Subcutaneous abdominal adipose tissue (tissue), 5 donors: ENCODE results near the gene RIN3.

Source experiments
- H3K27ac ChIP-seq: one replicate; pipeline ENCODE4 v1.7.0; 2013; ENCODE audit warnings: low read depth, mild to moderate bottlenecking, inconsistent platforms, low read length, moderate library complexity
- H3K27me3 ChIP-seq, 5 donors: one replicate each; pipeline ENCODE4 v1.7.0; 2013; ENCODE audit warnings: low read length in 5 of 5, inconsistent platforms in 1 of 5; ENCODE audit not compliant: control insufficient read depth in 5 of 5, insufficient read depth in 4 of 5
- H3K36me3 ChIP-seq, 5 donors: one replicate each; pipeline ENCODE4 v1.7.0; 2013; ENCODE audit warnings: low read length in 5 of 5; ENCODE audit not compliant: control insufficient read depth in 5 of 5, insufficient read depth in 5 of 5
- H3K4me1 ChIP-seq, 5 donors: one replicate each; pipeline ENCODE4 v1.7.0; 2013; ENCODE audit warnings: low read length in 5 of 5, mild to moderate bottlenecking in 3 of 5, moderate library complexity in 1 of 5; ENCODE audit not compliant: control insufficient read depth in 5 of 5, insufficient read depth in 5 of 5
- H3K4me3 ChIP-seq, 5 donors: one replicate each; pipeline ENCODE4 v1.7.0; 2013; ENCODE audit warnings: low read length in 5 of 5, low read depth in 1 of 5
- H3K9ac ChIP-seq, 5 donors: one replicate each; pipeline ENCODE4 v1.7.0; 2013; ENCODE audit warnings: low read length in 5 of 5, mild to moderate bottlenecking in 4 of 5, moderate library complexity in 3 of 5
- H3K9me3 ChIP-seq, 5 donors: one replicate each; pipeline ENCODE4 v1.7.0; 2013; ENCODE audit warnings: low read length in 5 of 5; ENCODE audit not compliant: control insufficient read depth in 5 of 5
- donor health status: healthy.
- donor health status: healthy.
- donor health status: healthy.
- donor health status: healthy.
- donor health status: healthy.

The RIN3 gene

GRCh38 chr14:92539419-92539818 is 25.8 kb downstream of the RIN3 start:
- Histone ChIP-seq H3K36me3 (no peaks in the 10 kb centered on the region), H3K9me3 (no peaks in the 10 kb centered on the region), H3K9ac (no peak overlapping the region), H3K27ac (peak overlapping the region; percentile 83), H3K27me3 (no peaks in the 10 kb centered on the region), H3K4me3 (no peak overlapping the region), H3K4me1 (peaks cover 14 to 31% (median 24%) of the 10 kb centered on the region in 5 donors)

- peak overlapping the region in 1 of 5 donors; percentile 34 for H3K4me3 ChIP-seq
- no peaks in the 10 kb centered on the region for H3K36me3 ChIP-seq
- peak overlapping the region; percentile 83 for H3K27ac ChIP-seq
- H3K4me1 ChIP-seq = peaks cover 14 to 27% (median 24%) of the 10 kb centered on the region in 5 donors
- no peaks in the 10 kb centered on the region for H3K9me3 ChIP-seq
- no peaks in the 10 kb centered on the region for H3K27me3 ChIP-seq
- H3K9ac ChIP-seq = peak overlapping the region in 2 of 5 donors; percentile 9 to 56
Observed at GRCh38 chr14:92539875-92540274, 26.3 kb downstream of the RIN3 start.

- H3K27me3 ChIP-seq = no peaks in the 10 kb centered on the region
- peaks cover 14 to 24% (median 24%) of the 10 kb centered on the region in 5 donors for H3K4me1 ChIP-seq
- H3K9ac ChIP-seq = peak overlapping the region in 2 of 5 donors; percentile 6 to 56
- H3K4me3 ChIP-seq = peak overlapping the region in 2 of 5 donors; percentile 4 to 34
- peak overlapping the region; percentile 83 for H3K27ac ChIP-seq
- H3K9me3 ChIP-seq = no peaks in the 10 kb centered on the region
- H3K36me3 ChIP-seq = no peaks in the 10 kb centered on the region
Observed at GRCh38 chr14:92540472-92541048, 27.0 kb downstream of the RIN3 start.

GRCh38 chr14:92542766-92543554 is 29.4 kb downstream of the RIN3 start:
- Histone ChIP-seq H3K9ac (no peak overlapping the region), H3K9me3 (no peaks in the 10 kb centered on the region), H3K36me3 (no peaks in the 10 kb centered on the region), H3K4me3 (no peak overlapping the region), H3K27me3 (no peaks in the 10 kb centered on the region), H3K4me1 (peaks cover 14 to 28% (median 24%) of the 10 kb centered on the region in 5 donors), H3K27ac (no peak overlapping the region)

GRCh38 chr14:92544051-92544720 is 30.6 kb downstream of the RIN3 start:
- Histone ChIP-seq H3K4me3 (no peak overlapping the region), H3K27me3 (no peaks in the 10 kb centered on the region), H3K9me3 (no peaks in the 10 kb centered on the region), H3K4me1 (peaks cover 14 to 27% (median 25%) of the 10 kb centered on the region in 5 donors), H3K9ac (no peak overlapping the region), H3K36me3 (no peaks in the 10 kb centered on the region), H3K27ac (no peak overlapping the region)

- Histone ChIP-seq H3K4me3 (no peak overlapping the region), H3K27ac (no peak overlapping the region), H3K9me3 (no peaks in the 10 kb centered on the region), H3K36me3 (no peaks in the 10 kb centered on the region), H3K9ac (no peak overlapping the region), H3K27me3 (no peaks in the 10 kb centered on the region), H3K4me1 (peaks cover 4 to 22% (median 16%) of the 10 kb centered on the region in 5 donors)
Observed at GRCh38 chr14:92546347-92547053, 32.9 kb downstream of the RIN3 start.

- H3K9me3 ChIP-seq = no peaks in the 10 kb centered on the region
- H3K27me3 ChIP-seq = peaks cover 0 to 3% (median 2%) of the 10 kb centered on the region in 5 donors
- H3K27ac ChIP-seq = peak overlapping the region; percentile 57
- peak overlapping the region in 4 of 5 donors; percentile 7 to 44 (median 27) for H3K4me3 ChIP-seq
- H3K9ac ChIP-seq = peak overlapping the region in 2 of 5 donors; percentile 19 to 43
- peaks cover 4 to 40% (median 23%) of the 10 kb centered on the region in 5 donors for H3K4me1 ChIP-seq
- H3K36me3 ChIP-seq = no peaks in the 10 kb centered on the region
Observed at GRCh38 chr14:92549105-92549858, 35.7 kb downstream of the RIN3 start.

- H3K4me1 ChIP-seq = peaks cover 4 to 40% (median 23%) of the 10 kb centered on the region in 5 donors
- peak overlapping the region; percentile 57 for H3K27ac ChIP-seq
- peak overlapping the region in 2 of 5 donors; percentile 13 to 19 for H3K9ac ChIP-seq
- peak overlapping the region in 4 of 5 donors; percentile 7 to 44 (median 27) for H3K4me3 ChIP-seq
- peaks cover 0 to 3% (median 2%) of the 10 kb centered on the region in 5 donors for H3K27me3 ChIP-seq
- no peaks in the 10 kb centered on the region for H3K9me3 ChIP-seq
- no peaks in the 10 kb centered on the region for H3K36me3 ChIP-seq
Observed at GRCh38 chr14:92549859-92550230, 36.3 kb downstream of the RIN3 start.
